Measurements from ENCODE around the gene PRRT1. TPM values are rescaled to one million over a fixed set of nuclear protein-coding genes. Genes with fewer than 3 reads are reported as not detected.
A peak's percentile ranks its signal among the peaks of the same experiment; 100 is the strongest.

PRRT1 gene
- total RNA-seq, 1 donor from 2014 or later, result not detected

DNA sequence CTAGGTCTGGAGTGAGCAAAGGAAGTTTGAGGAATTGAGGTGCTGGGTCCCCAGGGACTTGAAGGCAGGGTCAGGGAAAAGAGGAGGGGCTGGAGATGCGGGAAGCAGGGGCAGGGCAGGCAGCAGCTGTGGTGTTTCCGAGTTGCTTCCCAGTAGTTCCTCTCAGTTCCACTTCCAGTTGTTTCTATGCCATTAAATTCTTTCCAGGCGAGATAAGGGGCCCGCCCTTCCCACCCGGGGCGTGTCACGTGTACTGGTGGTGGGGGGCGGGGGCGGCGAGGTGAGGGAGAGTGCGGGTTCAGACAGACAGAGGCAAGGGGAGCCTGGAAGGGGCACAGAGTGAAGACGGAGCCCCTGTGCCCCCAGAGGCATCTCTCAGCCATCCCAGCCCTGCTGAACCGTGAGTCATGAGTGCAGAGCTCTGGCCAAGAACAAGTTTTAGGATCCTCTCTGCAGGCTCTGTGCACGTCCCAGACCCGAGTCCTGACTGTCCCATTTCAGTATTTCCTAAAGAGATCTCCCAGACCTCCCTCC is 43.6 kb downstream of the PRRT1 start:
- peaks cover 3% of the 10 kb centered on the region for H3K36me3 Mint-ChIP-seq
- peaks cover 4% of the 10 kb centered on the region for H3K27me3 Mint-ChIP-seq (ENCODE audit: insufficient read depth, low read depth)
- peak overlapping the region; percentile 11 for H3K4me3 Mint-ChIP-seq
- no peak overlapping the region for H3K27ac Mint-ChIP-seq
- Histone ChIP-seq H2AFZ (replicated peaks) (no peak overlapping the region), H3K27ac (no peak overlapping the region), H3K9ac (no peak overlapping the region), H3F3A (ENCODE audit: low read depth) (no peaks in the 10 kb centered on the region), H3K9me3 (ENCODE audit: low read depth) (no peaks in the 10 kb centered on the region), H3K27me3 (peaks cover 21% of the 10 kb centered on the region), H3K4me2 (peak overlapping the region; percentile 34), H4K20me1 (ENCODE audit: low read depth) (no peaks in the 10 kb centered on the region), H3K4me1 (peaks cover 15% of the 10 kb centered on the region), H3K4me3 (no peak overlapping the region), H3K36me3 (no peaks in the 10 kb centered on the region), H3K79me2 (ENCODE audit: low read depth) (no peaks in the 10 kb centered on the region)
- H3K4me1 Mint-ChIP-seq, result peaks cover 18% of the 10 kb centered on the region
- DNase-seq (ENCODE audit: low spot score), result peak; percentile 21
- TF ChIP-seq, protein P1, sequence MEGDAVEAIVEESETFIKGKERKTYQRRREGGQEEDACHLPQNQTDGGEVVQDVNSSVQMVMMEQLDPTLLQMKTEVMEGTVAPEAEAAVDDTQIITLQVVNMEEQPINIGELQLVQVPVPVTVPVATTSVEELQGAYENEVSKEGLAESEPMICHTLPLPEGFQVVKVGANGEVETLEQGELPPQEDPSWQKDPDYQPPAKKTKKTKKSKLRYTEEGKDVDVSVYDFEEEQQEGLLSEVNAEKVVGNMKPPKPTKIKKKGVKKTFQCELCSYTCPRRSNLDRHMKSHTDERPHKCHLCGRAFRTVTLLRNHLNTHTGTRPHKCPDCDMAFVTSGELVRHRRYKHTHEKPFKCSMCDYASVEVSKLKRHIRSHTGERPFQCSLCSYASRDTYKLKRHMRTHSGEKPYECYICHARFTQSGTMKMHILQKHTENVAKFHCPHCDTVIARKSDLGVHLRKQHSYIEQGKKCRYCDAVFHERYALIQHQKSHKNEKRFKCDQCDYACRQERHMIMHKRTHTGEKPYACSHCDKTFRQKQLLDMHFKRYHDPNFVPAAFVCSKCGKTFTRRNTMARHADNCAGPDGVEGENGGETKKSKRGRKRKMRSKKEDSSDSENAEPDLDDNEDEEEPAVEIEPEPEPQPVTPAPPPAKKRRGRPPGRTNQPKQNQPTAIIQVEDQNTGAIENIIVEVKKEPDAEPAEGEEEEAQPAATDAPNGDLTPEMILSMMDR (IDR thresholded peaks at IDR 0.05), result no peak
- TF ChIP-seq EZH2phosphoT487 (IDR thresholded peaks at IDR 0.05), result no peak
- no peaks in the 10 kb centered on the region for H3K9me3 Mint-ChIP-seq

- peaks cover 3% of the 10 kb centered on the region for H3K36me3 Mint-ChIP-seq
- no peaks in the 10 kb centered on the region for H3K79me2 ChIP-seq (ENCODE audit: low read depth)
- no peak overlapping the region for H2AFZ ChIP-seq (replicated peaks)
- H3K27ac ChIP-seq, result no peak overlapping the region
- no peak overlapping the region for H3K4me3 Mint-ChIP-seq
- H3K9me3 ChIP-seq (ENCODE audit: low read depth), result no peaks in the 10 kb centered on the region
- H3F3A ChIP-seq (ENCODE audit: low read depth), result no peaks in the 10 kb centered on the region
- no peak overlapping the region for H3K9ac ChIP-seq
- peaks cover 21% of the 10 kb centered on the region for H3K27me3 ChIP-seq
- H3K4me1 Mint-ChIP-seq, result peaks cover 18% of the 10 kb centered on the region
- no peak overlapping the region for H3K4me3 ChIP-seq
- TF ChIP-seq, protein P1 (IDR thresholded peaks at IDR 0.05), result no peak
- no peak for TF ChIP-seq EZH2 (IDR thresholded peaks at IDR 0.05)
- TF ChIP-seq EZH2phosphoT487 (IDR thresholded peaks at IDR 0.05), result no peak
- H4K20me1 ChIP-seq (ENCODE audit: low read depth), result no peaks in the 10 kb centered on the region
- H3K9me3 Mint-ChIP-seq, result no peaks in the 10 kb centered on the region
- H3K4me1 ChIP-seq, result peaks cover 15% of the 10 kb centered on the region
- H3K36me3 ChIP-seq, result no peaks in the 10 kb centered on the region
- no peak overlapping the region for H3K4me2 ChIP-seq
- peaks cover 4% of the 10 kb centered on the region for H3K27me3 Mint-ChIP-seq (ENCODE audit: insufficient read depth, low read depth)
- no peak overlapping the region for H3K27ac Mint-ChIP-seq
- no peak for DNase-seq (ENCODE audit: low spot score)
Observed at GRCh38 chr6:32107406-32107805, 44.3 kb downstream of the PRRT1 start.

DNA sequence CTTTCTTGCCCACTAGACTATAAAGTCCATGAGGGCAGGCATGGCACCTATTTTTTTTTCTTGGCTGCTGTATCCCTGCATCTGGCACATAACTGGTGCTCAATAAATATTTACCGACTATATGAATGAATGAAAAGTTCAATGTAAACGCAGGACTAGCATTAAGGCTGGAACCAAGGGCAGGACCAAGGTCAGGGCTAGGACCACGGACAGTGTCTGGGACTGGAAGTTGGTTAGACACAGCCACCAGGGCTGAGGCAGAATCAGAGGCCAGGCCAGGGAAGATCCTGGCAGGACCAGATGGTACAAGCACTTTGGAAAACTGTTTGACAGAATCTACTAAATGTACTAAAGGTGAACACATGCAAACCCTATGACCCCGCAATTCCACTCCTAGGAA is 46.3 kb downstream of the PRRT1 start:
- Mint-ChIP-seq H3K27ac (no peak overlapping the region), H3K27me3 (ENCODE audit: insufficient read depth, low read depth) (peaks cover 4% of the 10 kb centered on the region), H3K4me3 (no peak overlapping the region), H3K4me1 (peaks cover 14% of the 10 kb centered on the region), H3K36me3 (no peaks in the 10 kb centered on the region), H3K9me3 (no peaks in the 10 kb centered on the region)
- Histone ChIP-seq H3K4me2 (no peak overlapping the region), H3K4me3 (no peak overlapping the region), H3K4me1 (peaks cover 15% of the 10 kb centered on the region), H3K9ac (no peak overlapping the region), H3K27ac (no peak overlapping the region), H3K36me3 (no peaks in the 10 kb centered on the region), H3K79me2 (ENCODE audit: low read depth) (no peaks in the 10 kb centered on the region), H3K27me3 (peaks cover 21% of the 10 kb centered on the region), H2AFZ (replicated peaks) (no peak overlapping the region), H4K20me1 (ENCODE audit: low read depth) (no peaks in the 10 kb centered on the region), H3K9me3 (ENCODE audit: low read depth) (no peaks in the 10 kb centered on the region), H3F3A (ENCODE audit: low read depth) (no peaks in the 10 kb centered on the region)
- TF ChIP-seq EZH2phosphoT487 (IDR thresholded peaks at IDR 0.05), result no peak
- TF ChIP-seq, protein P1 (IDR thresholded peaks at IDR 0.05), result no peak
- no peak for TF ChIP-seq EZH2 (IDR thresholded peaks at IDR 0.05)
- DNase-seq (ENCODE audit: low spot score), result no peak
